Measurements from ENCODE around the gene TMEM37.

TMEM37 gene

DNA sequence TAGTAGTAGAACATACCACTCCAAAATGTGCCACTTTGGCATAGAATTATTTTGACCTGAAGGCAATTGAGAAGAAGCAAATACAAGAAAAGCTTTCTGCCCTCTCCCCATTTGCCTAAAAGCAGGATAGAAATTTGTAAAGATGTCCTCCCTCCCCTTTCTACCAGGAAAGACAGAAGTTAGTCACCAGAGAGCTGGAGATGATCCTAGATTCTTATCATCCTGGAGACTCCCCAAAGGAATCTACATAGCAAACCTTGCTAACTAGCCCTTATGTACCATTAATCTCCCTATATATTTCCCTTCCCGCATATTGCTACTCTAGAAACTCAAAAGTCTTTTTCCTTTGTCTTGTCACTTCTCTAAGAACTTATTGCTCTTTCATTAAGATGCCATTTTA, 12.6 kb upstream of the TMEM37 start:
- no peak for DNase-seq

DNA sequence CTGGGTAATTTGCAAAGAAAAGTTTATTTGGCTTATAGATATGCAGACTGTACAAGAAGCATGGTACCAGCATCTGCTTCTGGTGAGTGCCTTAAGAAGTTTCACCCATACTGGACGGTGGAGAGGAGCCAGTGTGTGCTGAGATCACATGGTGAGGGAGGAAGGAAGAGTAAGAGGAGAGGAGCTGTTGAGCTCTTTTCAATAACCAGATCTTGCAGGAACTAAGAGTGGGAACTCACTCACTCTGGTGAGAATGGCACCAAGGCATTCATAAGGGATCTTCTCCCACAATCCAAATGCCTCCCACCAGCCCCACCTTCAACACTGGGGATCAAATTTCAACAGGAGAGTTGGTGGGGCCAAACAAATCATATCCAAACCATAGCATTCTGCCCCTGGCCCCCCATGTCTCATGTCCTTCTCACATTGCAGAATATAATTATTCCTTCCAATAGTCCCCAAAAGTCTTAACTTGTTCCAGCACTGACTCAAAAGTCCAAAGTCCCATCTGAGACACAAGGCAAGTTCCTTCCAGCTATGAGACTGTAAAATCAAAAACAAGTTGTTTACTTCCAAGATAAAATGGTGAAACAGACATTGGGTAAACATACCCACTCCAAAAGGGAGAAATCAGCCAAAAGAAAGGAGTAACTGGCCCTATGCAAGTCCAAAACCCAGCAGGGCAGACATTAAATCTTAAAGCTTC, 11.7 kb upstream of the TMEM37 start:
- no peak for DNase-seq

DNA sequence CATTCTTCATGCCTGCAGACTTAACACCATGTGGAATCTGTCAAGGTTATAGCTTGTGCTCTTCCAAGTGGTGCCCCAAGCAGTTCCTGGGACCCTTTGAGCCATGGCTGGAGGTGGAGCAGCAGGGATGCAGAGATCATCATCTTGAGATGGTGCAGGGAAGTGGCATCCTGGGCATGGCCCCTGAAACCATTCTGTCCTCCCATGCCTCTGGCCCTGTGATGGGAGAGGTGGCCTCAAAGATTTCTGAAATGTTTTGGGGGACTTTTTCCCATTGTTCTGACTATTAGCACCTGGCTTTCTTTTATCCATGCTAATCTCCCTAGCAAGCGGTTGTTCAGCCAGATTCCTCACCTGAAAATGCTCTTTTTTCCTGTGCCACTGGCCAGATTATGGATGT, 10.3 kb upstream of the TMEM37 start:
- no peak for DNase-seq

DNA sequence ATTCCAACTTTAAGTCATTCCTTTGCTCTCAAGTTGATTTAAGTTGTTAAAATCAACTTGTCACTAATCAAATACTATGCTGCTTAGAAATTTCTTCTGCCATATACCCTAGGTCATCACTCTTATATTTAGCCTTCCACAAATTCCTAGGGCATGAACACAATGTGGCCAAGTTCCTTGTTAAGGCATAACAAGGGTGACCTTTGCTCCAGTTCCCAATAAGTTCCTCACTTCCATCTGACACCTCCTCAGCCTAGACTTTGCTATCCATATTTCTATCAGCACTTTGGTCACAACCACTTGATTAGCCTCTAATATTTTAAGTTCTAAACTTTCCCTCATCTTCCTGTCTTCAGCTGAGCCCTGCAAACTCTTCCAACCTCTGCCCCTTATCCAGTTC, 9.9 kb upstream of the TMEM37 start:
- DNase-seq, result no peak

DNA sequence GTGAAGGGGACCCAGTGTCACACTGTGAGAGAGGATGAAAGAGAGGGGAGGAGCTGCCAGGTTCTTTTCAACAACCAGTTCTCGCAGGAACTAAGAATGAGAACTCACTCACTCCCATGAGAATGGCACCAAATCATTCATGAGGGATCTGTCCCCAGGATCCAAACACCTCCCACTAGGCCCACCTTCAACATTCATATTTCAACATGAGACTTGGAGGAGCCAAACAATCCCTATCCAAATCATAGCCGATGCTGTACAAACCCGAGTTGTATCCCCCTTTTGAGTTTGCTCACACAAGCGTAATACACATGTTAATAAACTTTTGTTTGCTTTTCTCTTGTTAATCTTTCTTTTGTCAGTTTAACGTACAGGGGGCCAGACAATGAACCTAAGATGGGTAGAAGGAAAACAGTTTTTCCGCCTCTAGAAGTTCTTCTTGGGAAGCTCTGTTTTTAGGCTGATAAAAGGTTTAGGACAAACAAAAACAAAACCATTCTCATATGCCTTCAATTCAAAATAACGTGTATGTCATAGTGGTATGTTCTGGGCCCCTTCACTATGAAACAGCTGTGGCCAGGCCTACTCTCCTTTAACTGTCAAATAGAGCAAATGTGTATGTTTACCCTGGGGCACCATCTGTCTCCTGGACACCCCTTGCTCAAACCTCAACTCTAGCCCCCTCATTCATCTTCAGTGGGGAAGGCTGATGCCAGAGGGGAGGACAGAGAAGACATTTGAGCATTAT, 9.1 kb upstream of the TMEM37 start:
- DNase-seq, result no peak

DNA sequence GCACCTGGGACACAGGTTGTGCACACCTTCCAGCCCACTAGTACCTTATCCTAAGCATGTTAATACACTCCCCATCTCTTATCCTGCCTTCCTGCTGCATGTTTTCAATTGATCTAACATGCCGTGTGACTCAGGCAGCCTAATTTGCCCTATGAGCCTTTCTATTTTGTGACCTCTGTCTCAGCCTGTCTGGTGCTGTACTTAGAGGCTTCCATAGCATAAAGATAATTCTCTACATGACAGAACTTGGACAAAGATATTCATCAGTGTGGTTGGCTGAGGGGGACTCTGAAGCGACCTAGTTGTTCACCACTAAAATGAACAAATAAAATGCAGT, 8.6 kb upstream of the TMEM37 start:
- DNase-seq, result no peak

DNA sequence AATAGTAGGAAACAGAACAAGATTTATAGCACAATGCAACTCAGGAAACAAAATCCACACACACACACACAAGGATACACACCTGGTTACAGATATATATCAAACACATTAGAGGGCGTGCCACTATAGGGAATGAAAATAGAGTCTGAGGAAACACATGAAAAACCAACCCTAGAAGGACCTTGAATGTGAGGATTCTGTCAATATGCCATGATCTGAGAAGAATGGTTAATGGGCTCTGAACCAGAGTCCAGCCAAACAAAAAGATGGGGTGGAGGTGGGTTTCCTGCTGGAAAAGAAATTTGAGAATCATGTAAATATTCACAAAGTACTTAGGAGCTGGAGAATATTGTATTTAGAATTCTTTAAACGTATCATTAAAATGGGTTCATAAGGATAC, 7.8 kb upstream of the TMEM37 start:
- DNase-seq, result no peak

DNA sequence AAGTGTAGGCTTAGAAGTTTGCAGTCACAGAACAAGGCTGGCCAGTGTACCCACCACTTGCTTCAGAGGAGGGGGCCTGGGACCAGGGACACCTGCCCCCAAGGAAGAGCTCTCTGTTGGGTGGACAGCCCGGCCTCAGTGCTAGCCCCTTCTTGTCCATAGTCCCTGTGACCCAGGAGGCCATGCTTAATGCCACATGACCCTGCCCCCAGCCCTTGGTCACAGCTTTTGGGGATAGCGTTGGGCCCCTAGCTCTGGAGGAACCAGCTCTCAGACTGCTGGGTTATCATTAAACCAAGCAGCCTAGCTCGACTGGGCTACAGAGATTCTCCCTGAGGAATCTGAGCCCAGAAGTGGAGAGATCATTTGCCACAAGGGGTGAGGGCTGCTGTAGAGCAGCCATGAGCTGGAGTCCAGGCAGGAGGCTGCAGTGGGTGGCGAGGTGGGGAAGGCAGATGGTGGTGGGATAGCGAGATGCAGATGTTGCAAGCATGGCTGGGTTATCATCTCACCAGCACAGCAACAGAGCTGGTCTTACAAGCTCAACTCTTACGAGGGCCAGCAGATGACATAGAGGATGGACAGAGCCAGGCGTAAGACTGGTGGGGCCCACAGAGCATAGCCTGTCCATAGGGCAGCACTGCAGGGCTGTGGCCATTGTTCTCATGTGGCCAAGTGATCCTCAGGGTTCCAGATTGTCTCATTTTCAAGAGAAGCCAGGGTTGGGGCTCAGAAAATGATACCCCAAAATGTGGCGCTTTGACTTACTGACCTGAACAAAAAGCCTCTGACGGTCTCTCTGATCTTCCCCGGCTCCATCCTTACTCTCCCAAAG, 7.2 kb upstream of the TMEM37 start:
- DNase-seq, result no peak

DNA sequence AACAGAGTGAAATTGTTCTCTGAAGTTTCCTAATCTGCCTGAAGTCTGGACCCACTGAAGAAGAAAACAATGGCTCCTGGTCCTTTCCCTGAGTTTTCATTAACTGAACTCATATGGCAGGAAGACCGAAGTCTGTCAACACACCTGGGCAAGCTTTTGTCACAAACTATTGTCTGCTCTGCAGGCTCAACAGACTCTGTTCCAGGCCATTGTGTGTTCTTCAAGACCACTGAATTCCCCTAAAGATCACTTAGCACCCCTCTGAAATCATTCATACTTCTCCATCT, 6.6 kb upstream of the TMEM37 start:
- no peak for DNase-seq

DNA sequence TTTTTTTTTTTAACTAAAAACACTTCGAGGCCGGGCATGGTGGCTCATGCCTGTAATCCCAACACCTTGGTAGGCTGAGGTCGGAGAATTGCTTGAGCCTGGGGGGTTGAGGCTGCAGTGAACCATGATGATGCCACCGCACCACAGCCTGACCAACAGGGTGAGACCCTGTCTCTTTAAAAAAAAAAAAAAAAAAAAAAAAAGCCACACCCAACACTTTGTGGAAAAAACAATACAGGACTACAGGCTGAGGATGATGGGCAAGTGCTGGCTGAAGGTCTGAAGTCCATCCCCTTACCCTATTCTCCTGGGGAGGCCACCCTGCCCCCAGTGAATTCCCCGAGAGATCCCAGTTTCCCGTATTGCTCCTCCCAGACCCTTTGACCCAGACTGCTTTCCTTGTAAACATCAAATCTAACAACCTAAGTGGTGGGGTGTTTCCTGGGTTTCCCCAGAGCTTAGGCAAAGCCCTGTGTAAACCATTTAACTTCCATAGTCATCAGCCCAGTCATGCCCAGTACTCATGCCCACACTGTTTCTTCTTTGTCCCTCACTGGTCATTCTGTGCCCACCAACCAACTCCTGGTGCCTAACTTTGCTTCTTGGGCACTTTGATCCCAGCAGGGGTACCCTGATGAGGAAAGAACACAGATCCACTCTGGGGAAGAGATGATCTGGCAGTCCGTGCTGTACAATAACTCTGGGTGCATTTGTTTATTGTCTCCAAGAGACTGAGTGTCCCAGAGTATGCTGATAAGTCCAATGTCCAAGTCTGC, 5.8 kb upstream of the TMEM37 start:
- DNase-seq, result no peak

DNA sequence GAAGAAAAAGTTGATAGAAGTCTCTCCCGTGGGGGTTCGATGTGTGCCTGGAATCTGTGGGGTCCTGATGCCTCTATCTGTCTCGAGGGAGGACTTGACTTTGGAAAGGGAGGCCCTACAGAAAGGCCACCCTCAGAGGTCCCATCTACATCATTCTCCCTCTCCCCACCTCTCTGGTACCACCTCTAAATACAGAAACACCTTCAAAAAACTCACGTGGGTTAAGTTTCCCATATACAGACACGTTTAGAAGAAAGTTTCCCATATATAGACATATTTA, 5.3 kb upstream of the TMEM37 start:
- DNase-seq, result no peak

DNA sequence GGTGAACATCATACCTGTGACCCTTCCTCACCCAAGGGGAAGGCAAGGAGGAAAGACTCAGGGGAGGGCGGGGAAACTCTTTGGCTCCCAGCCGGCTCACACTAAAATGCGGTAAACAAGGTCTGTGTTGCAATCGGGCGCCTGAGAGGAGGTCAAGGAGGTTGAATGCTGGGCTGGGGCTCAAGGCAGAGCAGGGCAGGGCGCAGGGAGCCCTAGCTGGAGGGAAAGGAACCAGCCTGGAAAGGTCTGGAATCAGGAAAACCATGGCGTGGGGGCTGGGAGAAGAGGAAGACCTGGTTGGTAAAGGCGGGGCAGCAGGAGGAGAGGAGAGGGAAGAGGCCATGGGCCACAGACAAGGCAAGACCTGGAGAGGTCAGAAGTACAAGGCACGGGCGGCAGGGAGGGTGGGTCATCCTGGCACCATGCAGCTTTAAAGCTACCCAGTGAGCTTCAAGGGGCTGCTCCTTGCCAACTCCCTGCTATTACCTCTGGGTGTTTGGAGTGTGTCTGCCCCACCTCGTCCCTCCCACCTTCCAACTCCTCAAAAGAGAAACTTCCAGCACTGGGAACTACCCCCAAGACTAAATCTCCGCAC, 4.8 kb upstream of the TMEM37 start:
- no peak for DNase-seq

DNA sequence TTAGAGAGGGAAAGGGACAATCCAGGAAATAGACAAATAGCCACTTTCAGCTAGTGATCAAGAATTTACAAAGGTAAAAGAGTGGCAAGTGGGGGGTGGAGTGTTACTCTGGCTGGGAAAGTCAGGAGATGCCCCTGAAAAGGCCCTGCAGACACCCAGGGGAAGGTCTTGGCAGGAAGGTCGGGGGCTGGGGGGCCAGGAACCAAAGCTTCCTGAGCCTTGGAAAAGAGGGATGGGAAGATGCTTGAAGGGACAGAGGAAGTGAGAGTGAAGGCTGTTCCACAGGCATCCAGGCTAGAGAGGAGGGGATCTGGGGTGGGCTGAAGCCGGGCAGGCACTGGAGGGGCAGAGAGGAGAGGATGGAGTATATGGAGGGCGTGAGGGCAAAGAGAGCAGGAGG, 3.9 kb upstream of the TMEM37 start:
- no peak for DNase-seq

DNA sequence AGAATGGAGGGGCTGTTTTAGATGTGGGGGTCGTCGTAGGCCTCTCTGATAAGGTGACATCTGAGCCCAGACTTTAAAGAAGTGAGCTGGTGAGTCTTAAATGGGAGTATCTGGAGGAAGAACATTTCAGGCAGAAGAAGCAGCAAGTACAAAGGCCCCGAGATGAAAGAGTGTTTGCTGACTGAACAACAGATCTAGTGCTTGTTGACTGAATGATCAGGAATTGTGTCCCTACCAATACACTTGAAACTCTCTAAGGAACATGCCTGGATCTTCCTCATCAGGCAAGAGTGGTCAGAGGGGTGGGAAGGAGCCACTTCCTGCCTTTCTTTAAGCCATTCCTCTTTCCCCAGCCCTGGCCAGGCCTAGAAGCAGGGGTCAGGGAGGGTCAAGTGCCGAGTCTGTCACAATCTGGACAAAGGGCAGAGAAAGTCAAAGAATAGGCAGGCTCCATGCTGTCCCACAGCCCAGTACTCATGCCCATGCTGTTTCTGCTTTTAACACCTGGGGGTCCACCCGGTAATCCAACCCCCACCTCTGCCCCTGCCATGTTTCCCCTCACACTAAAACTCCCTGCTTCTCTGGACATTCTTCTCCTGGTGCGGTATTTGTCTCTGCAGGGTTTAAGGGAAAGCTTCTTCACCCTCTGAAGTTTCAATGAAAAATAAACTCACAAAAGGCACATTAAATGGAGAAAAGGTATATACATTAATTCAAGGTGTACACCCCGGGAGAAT, 3.0 kb upstream of the TMEM37 start:
- no peak for DNase-seq

DNA sequence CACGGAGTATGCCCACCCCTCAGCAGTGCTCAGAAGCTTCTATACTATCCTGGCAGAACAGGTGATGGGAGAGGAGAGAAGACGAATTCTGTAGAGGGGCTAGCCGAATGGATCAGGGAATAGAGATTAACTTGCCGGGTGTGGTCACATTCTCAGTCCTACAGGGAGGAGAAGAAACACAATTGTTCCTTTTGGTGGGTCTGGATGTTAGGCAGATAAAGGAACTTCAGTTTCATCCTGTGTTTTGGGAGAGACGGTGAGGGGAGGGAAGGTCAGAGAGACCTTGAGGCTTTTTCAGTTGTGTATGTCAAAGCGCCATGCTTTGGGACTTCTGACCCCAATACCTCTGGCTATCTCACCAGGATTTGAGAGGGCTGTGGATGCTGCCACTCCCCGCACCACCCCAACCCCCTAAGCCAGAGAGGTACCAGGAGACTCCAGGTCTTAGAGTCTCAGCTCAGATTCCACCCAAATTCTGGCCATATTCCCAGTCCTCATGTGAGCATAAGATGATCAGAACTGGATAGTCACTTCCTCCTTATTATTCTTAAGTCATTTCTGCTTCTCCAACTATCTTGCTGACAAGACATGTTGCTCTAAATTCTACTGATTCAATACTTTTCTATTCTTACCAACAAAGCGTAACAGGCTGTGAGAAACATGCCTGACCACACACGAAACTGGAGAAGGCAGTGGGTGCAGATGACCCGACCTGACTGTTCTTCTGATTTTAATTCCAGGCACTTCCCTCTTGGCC, 2.3 kb upstream of the TMEM37 start:
- no peak for DNase-seq

DNA sequence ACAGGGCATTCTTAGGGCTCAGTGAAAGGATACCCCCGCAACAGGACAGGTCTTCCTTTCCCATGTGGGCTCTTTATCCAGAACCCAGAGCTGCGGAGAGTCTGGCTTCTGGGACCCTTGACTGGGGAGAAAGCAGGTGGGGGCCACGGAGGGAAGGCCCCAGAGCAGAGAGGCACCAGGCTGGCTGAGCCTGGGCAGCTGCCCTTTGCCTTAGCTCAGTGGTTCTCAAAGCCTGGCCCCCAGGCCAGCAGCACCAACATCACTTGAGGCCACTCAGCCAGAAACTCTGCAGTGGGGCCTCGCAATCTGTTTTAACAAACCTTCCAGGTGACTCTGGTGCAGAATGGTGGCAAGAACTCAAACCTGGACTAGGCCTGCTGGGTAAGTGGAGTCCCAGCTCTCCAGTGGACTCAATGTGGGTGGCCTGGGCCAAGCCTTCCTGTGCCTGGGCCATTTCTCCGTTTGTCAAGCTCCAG, 1.6 kb upstream of the TMEM37 start:
- no peak for DNase-seq

DNA sequence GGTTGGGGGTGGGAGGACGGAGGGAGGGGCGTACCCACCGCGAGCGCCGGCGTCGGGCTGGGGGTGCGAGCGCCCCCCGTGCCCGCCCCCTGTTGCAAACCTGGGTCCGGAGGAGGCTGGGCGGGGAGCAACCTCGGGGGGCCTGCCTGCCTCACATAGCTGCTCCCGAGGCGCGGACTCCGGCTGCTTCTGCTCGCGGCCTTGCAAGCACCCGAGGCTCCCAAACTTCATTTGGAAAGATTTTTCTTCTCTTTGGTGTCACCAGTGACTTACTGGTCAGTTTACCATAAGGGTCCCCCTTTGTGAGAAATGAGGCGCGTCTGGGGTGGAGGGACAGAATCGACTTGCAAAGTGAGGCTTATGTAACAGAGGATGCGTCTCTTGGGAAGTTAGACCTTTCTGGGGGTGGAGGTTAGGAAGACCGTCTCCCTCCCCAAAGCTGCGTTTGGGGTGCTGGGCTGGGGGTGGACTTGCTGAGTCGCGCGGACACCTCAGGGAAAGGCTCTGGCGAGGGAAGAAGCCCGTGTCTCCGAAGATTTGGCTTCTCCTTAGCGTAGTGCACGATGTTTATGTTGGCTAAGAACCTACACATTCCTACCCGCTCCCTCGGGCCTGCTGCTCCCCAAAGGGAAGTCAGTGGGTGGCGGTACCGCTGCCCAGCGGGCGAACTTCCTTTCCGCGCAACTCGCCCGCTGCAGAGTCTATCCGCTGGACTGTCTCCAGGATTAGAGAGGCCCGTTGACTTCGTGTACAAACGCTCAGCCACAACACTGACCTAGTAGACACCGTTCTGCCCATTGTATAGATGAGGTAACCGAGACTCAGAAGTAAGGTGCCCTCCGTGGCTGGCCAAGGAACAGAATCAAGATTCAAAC, 559 bp downstream of the TMEM37 start:
- DNase-seq, result no peak

DNA sequence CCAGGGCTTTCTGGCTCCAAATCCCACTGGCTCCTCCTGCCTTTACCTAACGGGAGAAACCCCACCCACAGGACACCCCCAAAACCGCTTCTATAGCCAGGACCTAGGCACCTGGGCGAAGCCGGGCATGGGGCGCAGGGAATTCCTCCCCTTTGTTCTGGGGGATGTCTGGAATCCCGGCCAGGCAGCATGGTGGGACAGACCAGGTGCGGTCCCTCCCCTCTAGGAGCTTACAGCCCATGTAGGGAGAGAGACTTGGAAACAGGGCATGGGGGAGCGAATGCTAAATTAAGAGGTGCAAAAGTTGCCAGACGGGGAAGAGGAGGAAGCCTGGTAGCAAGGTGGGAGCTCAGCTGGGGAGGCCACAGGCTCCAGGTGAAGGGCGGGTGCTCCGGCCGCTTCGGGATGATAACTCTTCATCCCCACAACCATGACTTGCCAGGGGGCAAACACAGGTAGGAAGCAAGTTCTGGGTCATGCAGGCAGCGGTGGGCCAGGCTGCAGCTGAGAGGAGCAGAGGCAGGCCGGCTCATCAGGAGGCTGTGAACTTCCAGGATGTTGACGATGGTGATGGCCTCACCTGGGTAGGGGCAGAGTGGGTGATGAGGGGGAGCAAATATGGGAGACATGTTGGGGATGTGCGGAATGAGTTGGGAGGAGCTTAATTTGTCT, 1.3 kb downstream of the TMEM37 start:
- no peak for DNase-seq

DNA sequence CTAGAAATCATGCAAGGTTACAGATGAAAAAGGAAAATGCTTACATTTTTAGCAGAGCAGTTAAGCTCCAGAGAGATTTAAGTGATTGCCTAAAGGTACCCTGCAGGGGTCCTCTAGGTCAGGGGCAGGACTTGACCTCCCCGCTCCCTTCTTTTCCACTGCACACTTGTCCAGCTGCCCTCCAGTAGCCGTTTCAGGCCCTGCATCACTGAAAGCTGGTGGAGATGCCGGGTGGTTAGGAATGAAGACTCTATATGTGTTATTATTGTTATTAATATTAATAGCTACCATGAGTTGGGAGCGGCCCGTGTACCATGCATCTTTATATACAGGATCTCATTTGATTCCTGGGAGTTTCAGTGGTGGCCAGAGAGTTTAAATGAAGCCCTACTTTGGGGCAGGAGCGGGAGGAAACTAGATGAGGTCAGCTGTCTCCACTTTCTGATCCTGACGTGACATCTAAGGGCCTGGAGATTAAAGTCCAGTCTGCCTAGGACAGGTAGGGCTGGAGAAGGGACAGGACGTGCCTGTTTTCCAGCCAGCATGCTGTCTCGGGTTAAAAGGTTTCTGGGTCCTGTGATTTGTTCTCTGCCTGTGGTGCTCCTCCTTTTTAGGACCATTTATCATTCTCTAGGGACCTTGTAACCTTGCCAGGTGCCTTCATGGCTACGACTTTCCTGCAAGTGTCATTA, 2.1 kb downstream of the TMEM37 start:
- no peak for DNase-seq

Data from GF-D8 (cell line).